HCT116 (cell line): Measurements from ENCODE around the gene RCSD1. TPM values are rescaled to one million over a fixed set of nuclear protein-coding genes. Genes with fewer than 3 reads are reported as not detected.

Source experiments
- ATAC-seq: fragments of 200-7000 bp; cut with Tn5 transposase; 2 replicates; pipeline ENCODE4 v1.9.1; 2020; ENCODE audit warnings: mild to moderate bottlenecking, moderate library complexity
- Bru-seq: library from RNA; stranded (reverse); fragments of 400-500 nt; gene quantifications from one replicate; lab custom pipeline; 2021; lab: Mats Ljungman, UMichigan
- BruChase-seq, 2 experiments: library from RNA; stranded (reverse); fragments of 400-500 nt; gene quantifications; one replicate each; lab custom pipeline; 2021; lab: Mats Ljungman, UMichigan
- BruUV-seq: library from RNA; stranded (reverse); fragments of 400-500 nt; replicated peaks from 2 replicates; lab custom pipeline; 2021; lab: Mats Ljungman, UMichigan
- CTCF ChIA-PET: fragments of 300-600 bp; sonication (Branson Sonifier 250); formaldehyde crosslinking; loops from one replicate; lab custom pipeline; 2021; ENCODE audit warnings: antibody characterized with exemption; lab: Charles Lee
- POLR2A ChIA-PET: fragments of 300-600, 350-600 bp; sonication (Branson Sonifier 250); formaldehyde crosslinking; loops from one replicate; lab custom pipeline; 2021; ENCODE audit warnings: antibody characterized with exemption; lab: Charles Lee
- RAD21 ChIA-PET, 2 experiments: fragments of 300-600 bp; sonication (Branson Sonifier 250); formaldehyde crosslinking; loops; one replicate each; lab custom pipeline; 2023; ENCODE audit warnings: low total read pairs in 2 of 2; ENCODE audit not compliant: uncharacterized antibody in 2 of 2, unreplicated experiment in 2 of 2, low non-redundant PET in 1 of 2; lab: Charles Lee
- DNase-seq: peaks from one replicate; pipeline ENCODE4 v3.0.0-alpha.2; 2010; ENCODE audit warnings: low read depth, low spot score
- H2AFZ ChIP-seq: fragments of 200-600 bp; shearing (Covaris generic), sonication (generic); 2 replicates; pipeline ENCODE4 v1.6.1; 2017; ENCODE audit warnings: low read depth, mixed run types, mixed read lengths, antibody characterized with exemption, low read length; ENCODE audit not compliant: poor library complexity, severe bottlenecking
- H3K27ac ChIP-seq: 2 replicates; pipeline ENCODE4 v1.5.1; 2012; ENCODE audit warnings: low read depth, low read length
- H3K27me3 ChIP-seq: fragments of 200-600 bp; sonication (generic); 2 replicates; pipeline ENCODE4 v1.6.1; 2016; ENCODE audit warnings: mixed run types, low read length, mixed read lengths; ENCODE audit not compliant: insufficient read depth
- H3K36me3 ChIP-seq, 2 experiments: fragments of 200-500 bp in 1 of 2; fragments of 200-600 bp in 1 of 2; sonication (Bioruptor generic) in 1 of 2; sonication (generic) in 1 of 2; 2 replicates each; pipeline versions ENCODE4 v1.5.1 to v1.6.1; 2014 to 2016; ENCODE audit warnings: low read length in 2 of 2, inconsistent platforms in 1 of 2, mixed read lengths in 1 of 2, mixed run types in 1 of 2; ENCODE audit not compliant: insufficient read depth in 2 of 2, control insufficient read depth in 1 of 2
- H3K4me1 ChIP-seq, 2 experiments: fragments of 200-600 bp in 1 of 2; sonication (generic) in 1 of 2; 2 replicates each; pipeline versions ENCODE4 v1.5.1 to v1.6.1; 2012 to 2017; ENCODE audit warnings: low read length in 2 of 2, inconsistent platforms in 1 of 2, mild to moderate bottlenecking in 1 of 2, mixed read lengths in 1 of 2, mixed run types in 1 of 2, moderate library complexity in 1 of 2; ENCODE audit not compliant: insufficient read depth in 2 of 2, control insufficient read depth in 1 of 2
- H3K4me2 ChIP-seq: fragments of 200-600 bp; sonication (generic); 2 replicates; pipeline ENCODE4 v1.6.1; 2017; ENCODE audit warnings: mixed run types, low read length, mixed read lengths
- H3K4me3 ChIP-seq, 2 experiments: fragments of 200-600 bp in 1 of 2; sonication (generic) in 1 of 2; replicated peaks in 1 of 2; 2 replicates each; pipeline ENCODE4 v1.5.1; 2011 to 2016; ENCODE audit warnings: low read length in 2 of 2, control low read depth in 1 of 2, low read depth in 1 of 2, mild to moderate bottlenecking in 1 of 2, mixed read lengths in 1 of 2, mixed run types in 1 of 2
- H3K79me2 ChIP-seq: fragments of 200-600 bp; sonication (generic); 2 replicates; pipeline ENCODE4 v1.6.1; 2017; ENCODE audit warnings: mild to moderate bottlenecking, mixed run types, low read length, moderate library complexity, mixed read lengths; ENCODE audit not compliant: insufficient read depth
- H3K9ac ChIP-seq: fragments of 200-600 bp; sonication (generic); 2 replicates; pipeline ENCODE4 v1.6.1; 2016; ENCODE audit warnings: low read length, mixed read lengths
- H3K9me2 ChIP-seq: fragments of 200-600 bp; sonication (generic), shearing (Covaris generic); 2 replicates; pipeline ENCODE4 v1.6.1; 2017; ENCODE audit warnings: mixed run types, mild to moderate bottlenecking, moderate library complexity; ENCODE audit not compliant: insufficient read depth
- H3K9me3 ChIP-seq, 2 experiments: fragments of 200-500 bp in 1 of 2; fragments of 200-600 bp in 1 of 2; sonication (Bioruptor generic) in 1 of 2; sonication (generic) in 1 of 2; 2 replicates each; pipeline ENCODE4 v1.6.1; 2014 to 2017; ENCODE audit warnings: low read length in 2 of 2, mixed read lengths in 2 of 2, inconsistent platforms in 1 of 2, low read depth in 1 of 2, mild to moderate bottlenecking in 1 of 2, mixed run types in 1 of 2, moderate library complexity in 1 of 2; ENCODE audit not compliant: control insufficient read depth in 1 of 2, insufficient read depth in 1 of 2
- H4K20me1 ChIP-seq: fragments of 200-600 bp; sonication (generic), shearing (Covaris generic); 2 replicates; pipeline ENCODE4 v1.6.1; 2017; ENCODE audit warnings: mixed run types, mild to moderate bottlenecking, moderate library complexity; ENCODE audit not compliant: insufficient read depth
- CBX3 ChIP-seq: IDR thresholded peaks from 2 replicates; pipeline ENCODE4 v1.6.1; 2012; ENCODE audit warnings: low read depth
- CEBPB ChIP-seq: IDR thresholded peaks from 2 replicates; pipeline ENCODE4 v1.6.1; 2012; ENCODE audit warnings: low read depth
- CTCF ChIP-seq, 3 experiments: fragments of 200-600 bp in 1 of 3; sonication (generic) in 1 of 3; IDR thresholded peaks in 2 of 3; conservative IDR thresholded peaks in 1 of 3; 2 replicates each; pipeline ENCODE4 v1.5.1; 2012 to 2017; ENCODE audit warnings: low read depth in 2 of 3, low read length in 2 of 3, antibody characterized with exemption in 1 of 3, borderline replicate concordance in 1 of 3, control low read depth in 1 of 3, mild to moderate bottlenecking in 1 of 3, mixed read lengths in 1 of 3, mixed run types in 1 of 3, moderate library complexity in 1 of 3; ENCODE audit not compliant: insufficient read depth in 1 of 3
- EGR1 ChIP-seq: IDR thresholded peaks from 2 replicates; pipeline ENCODE4 v1.6.1; 2012; ENCODE audit warnings: low read depth
- EZH2 ChIP-seq: fragments of 200-600 bp; sonication (generic); IDR thresholded peaks from 2 replicates; pipeline ENCODE4 v1.6.1; 2017; ENCODE audit warnings: antibody characterized with exemption, mixed run types
- EZH2phosphoT487 ChIP-seq: fragments of 200-600 bp; IDR thresholded peaks from 2 replicates; pipeline ENCODE4 v1.6.1; 2018; ENCODE audit warnings: antibody characterized with exemption, borderline replicate concordance
- FOSL1 ChIP-seq: IDR thresholded peaks from 2 replicates; pipeline ENCODE4 v1.6.1; 2012; ENCODE audit warnings: low read depth
- JUND ChIP-seq: IDR thresholded peaks from 2 replicates; pipeline ENCODE4 v1.6.1; 2012
- MAX ChIP-seq: IDR thresholded peaks from 2 replicates; pipeline ENCODE4 v1.6.1; 2012
- POLR2A ChIP-seq: IDR thresholded peaks from 2 replicates; pipeline ENCODE4 v1.7.0; 2011; ENCODE audit warnings: borderline replicate concordance; ENCODE audit not compliant: insufficient read depth, insufficient read length; ENCODE audit errors: extremely low read depth
- POLR2AphosphoS5 ChIP-seq: IDR thresholded peaks from 2 replicates; pipeline ENCODE4 v1.6.1; 2011; ENCODE audit warnings: mild to moderate bottlenecking, low read depth, low read length, moderate library complexity
- RAD21 ChIP-seq: IDR thresholded peaks from 2 replicates; pipeline ENCODE4 v1.6.1; 2012; ENCODE audit warnings: low read depth, mild to moderate bottlenecking
- SIN3A ChIP-seq: IDR thresholded peaks from 2 replicates; pipeline ENCODE4 v1.6.1; 2012; ENCODE audit warnings: low read depth
- SRF ChIP-seq: IDR thresholded peaks from 2 replicates; pipeline ENCODE4 v1.6.1; 2012; ENCODE audit warnings: low read depth
- YY1 ChIP-seq: IDR thresholded peaks from 2 replicates; pipeline ENCODE4 v1.6.1; 2011; ENCODE audit warnings: low read length, low read depth, moderate library complexity, mild to moderate bottlenecking; ENCODE audit not compliant: insufficient replicate concordance; ENCODE audit errors: extremely low read depth
- ZBTB33 ChIP-seq: IDR thresholded peaks from 2 replicates; pipeline ENCODE4 v1.6.1; 2011; ENCODE audit warnings: mild to moderate bottlenecking, low read length, moderate library complexity; ENCODE audit not compliant: insufficient replicate concordance; ENCODE audit errors: extremely low read depth
- ZNF274 ChIP-seq: fragments of 200-500 bp; sonication (Bioruptor generic); IDR thresholded peaks from 2 replicates; pipeline ENCODE4 v1.6.1; 2014; ENCODE audit warnings: mild to moderate bottlenecking, low read depth, low read length, inconsistent platforms
- intact Hi-C: fragments of 100-400 bp; cut with micrococcal nuclease; formaldehyde crosslinking; loops from 2 replicates; pipeline ENCODE4 v1.10.0; 2022
- long read RNA-seq: library from polyadenylated mRNA; unstranded; transcript quantifications from one replicate; pipeline ENCODE4 v2.0.0, GENCODE V29; 2021; ENCODE audit not compliant: unreplicated experiment
- polyA plus RNA-seq: library from polyadenylated mRNA; unstranded; fragments of >200 nt; gene quantifications from 2 replicates; pipeline ENCODE4 v1.2.1, GENCODE V29; 2012; ENCODE audit warnings: missing spikeins
- total RNA-seq: library from RNA; stranded (reverse); gene quantifications from one replicate; pipeline ENCODE4 v1.2.1, GENCODE V29; 2021; ENCODE audit not compliant: unreplicated experiment

Gene RCSD1, protein sequence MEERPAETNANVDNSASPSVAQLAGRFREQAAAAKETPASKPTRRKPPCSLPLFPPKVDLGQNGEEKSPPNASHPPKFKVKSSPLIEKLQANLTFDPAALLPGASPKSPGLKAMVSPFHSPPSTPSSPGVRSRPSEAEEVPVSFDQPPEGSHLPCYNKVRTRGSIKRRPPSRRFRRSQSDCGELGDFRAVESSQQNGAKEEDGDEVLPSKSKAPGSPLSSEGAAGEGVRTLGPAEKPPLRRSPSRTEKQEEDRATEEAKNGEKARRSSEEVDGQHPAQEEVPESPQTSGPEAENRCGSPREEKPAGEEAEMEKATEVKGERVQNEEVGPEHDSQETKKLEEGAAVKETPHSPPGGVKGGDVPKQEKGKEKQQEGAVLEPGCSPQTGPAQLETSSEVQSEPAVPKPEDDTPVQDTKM
- total RNA-seq (0.15 TPM), Bru-seq, nascent RNA (percentile 9 among the genes with signal in this experiment), BruChase-seq, experiment 1, labeled RNA remaining after a 6-hour chase (not detected), BruChase-seq, experiment 2, labeled RNA remaining after a 2-hour chase (percentile 1 among the genes with signal in this experiment)
- not detected in 2 replicates for polyA plus RNA-seq
- long read RNA-seq: 0 reads

GRCh38 chr1:167629681-167630567 lies at the start of gene RCSD1:
Gene RCSD1 (plus strand): TSS chr1:167630232. CDS start chr1:167630424, 192 bp downstream.
- H3K9ac ChIP-seq: no peak within 1 kb of the TSS
- H3K4me2 ChIP-seq: no peak within 1 kb of the TSS
- ChIA-PET POLR2A (no interaction called here), CTCF (no interaction called here), RAD21 (no interaction called here)
- no peaks in the 10 kb centered on the region for H3K36me3 ChIP-seq
- no peaks in the 10 kb centered on the region for H4K20me1 ChIP-seq
- no peak for DNase-seq
- no peak within 1 kb of the TSS for H3K4me3 ChIP-seq
- H3K79me2 ChIP-seq: no peaks in the 10 kb centered on the region
- H3K9me2 ChIP-seq: no peaks in the 10 kb centered on the region
- BruUV-seq: no TSS peak
- no peaks in the 10 kb centered on the region for H3K9me3 ChIP-seq
- H2AFZ ChIP-seq: no peak within 1 kb of the TSS
- no peak within 1 kb of the TSS for H3K27ac ChIP-seq
- no peak for ATAC-seq
- intact Hi-C loops: no loop called here
- no peaks in the 10 kb centered on the region for H3K4me1 ChIP-seq
- H3K27me3 ChIP-seq: no peaks in the 10 kb centered on the region
- TF ChIP-seq CBX3 (no peak), JUND (no peak), EZH2 (no peak), POLR2A (no peak), FOSL1 (no peak), MAX (no peak), CEBPB (no peak), EZH2phosphoT487 (no peak), YY1 (no peak), POLR2AphosphoS5 (no peak), CTCF (IDR thresholded peaks at IDR 0.05 in 2 of 3, conservative IDR thresholded peaks at IDR 0.05 in 1 of 3; ENCODE audit: borderline replicate concordance in 1 of 3, insufficient read depth in 1 of 3, low read depth in 2 of 3, low read length in 2 of 3) (no peak), EGR1 (no peak), SIN3A (no peak), ZNF274 (no peak), ZBTB33 (no peak), RAD21 (no peak), SRF (no peak)
